HCT116 (cell line): ENCODE results near the gene MAMSTR.

Experiments used
- EZH2 ChIP-seq: fragments of 200-600 bp; sonication (generic); IDR thresholded peaks from 2 replicates; pipeline ENCODE4 v1.6.1; 2017; ENCODE audit warnings: antibody characterized with exemption, mixed run types
- EZH2phosphoT487 ChIP-seq: fragments of 200-600 bp; IDR thresholded peaks from 2 replicates; pipeline ENCODE4 v1.6.1; 2018; ENCODE audit warnings: antibody characterized with exemption, borderline replicate concordance
- JUND ChIP-seq: IDR thresholded peaks from 2 replicates; pipeline ENCODE4 v1.6.1; 2012
- POLR2A ChIP-seq: IDR thresholded peaks from 2 replicates; pipeline ENCODE4 v1.7.0; 2011; ENCODE audit warnings: borderline replicate concordance; ENCODE audit not compliant: insufficient read depth, insufficient read length; ENCODE audit errors: extremely low read depth
- POLR2AphosphoS5 ChIP-seq: IDR thresholded peaks from 2 replicates; pipeline ENCODE4 v1.6.1; 2011; ENCODE audit warnings: mild to moderate bottlenecking, low read depth, low read length, moderate library complexity
- RAD21 ChIP-seq: IDR thresholded peaks from 2 replicates; pipeline ENCODE4 v1.6.1; 2012; ENCODE audit warnings: low read depth, mild to moderate bottlenecking
- SIN3A ChIP-seq: IDR thresholded peaks from 2 replicates; pipeline ENCODE4 v1.6.1; 2012; ENCODE audit warnings: low read depth
- TF ChIP-seq, protein P1 (sequence below), 3 experiments: fragments of 200-600 bp in 1 of 3; sonication (generic) in 1 of 3; IDR thresholded peaks in 2 of 3; conservative IDR thresholded peaks in 1 of 3; 2 replicates each; pipeline ENCODE4 v1.5.1; 2012 to 2017; ENCODE audit warnings: low read depth in 2 of 3, low read length in 2 of 3, antibody characterized with exemption in 1 of 3, borderline replicate concordance in 1 of 3, control low read depth in 1 of 3, mild to moderate bottlenecking in 1 of 3, mixed read lengths in 1 of 3, mixed run types in 1 of 3, moderate library complexity in 1 of 3; ENCODE audit not compliant: insufficient read depth in 1 of 3
- TF ChIP-seq, protein P2 (sequence below): IDR thresholded peaks from 2 replicates; pipeline ENCODE4 v1.6.1; 2012
- TF ChIP-seq, protein P3 (sequence below): IDR thresholded peaks from 2 replicates; pipeline ENCODE4 v1.6.1; 2012

DNA sequence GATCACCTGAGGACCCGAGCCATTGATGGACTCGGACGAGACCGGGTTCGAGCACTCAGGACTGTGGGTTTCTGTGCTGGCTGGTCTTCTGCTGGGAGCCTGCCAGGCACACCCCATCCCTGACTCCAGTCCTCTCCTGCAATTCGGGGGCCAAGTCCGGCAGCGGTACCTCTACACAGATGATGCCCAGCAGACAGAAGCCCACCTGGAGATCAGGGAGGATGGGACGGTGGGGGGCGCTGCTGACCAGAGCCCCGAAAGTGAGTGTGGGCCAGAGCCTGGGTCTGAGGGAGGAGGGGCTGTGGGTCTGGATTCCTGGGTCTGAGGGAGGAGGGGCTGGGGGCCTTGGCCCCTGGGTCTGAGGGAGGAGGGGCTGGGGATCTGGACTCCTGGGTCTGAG lies 36.7 kb upstream of the MAMSTR start:
- TF ChIP-seq, protein P1, sequence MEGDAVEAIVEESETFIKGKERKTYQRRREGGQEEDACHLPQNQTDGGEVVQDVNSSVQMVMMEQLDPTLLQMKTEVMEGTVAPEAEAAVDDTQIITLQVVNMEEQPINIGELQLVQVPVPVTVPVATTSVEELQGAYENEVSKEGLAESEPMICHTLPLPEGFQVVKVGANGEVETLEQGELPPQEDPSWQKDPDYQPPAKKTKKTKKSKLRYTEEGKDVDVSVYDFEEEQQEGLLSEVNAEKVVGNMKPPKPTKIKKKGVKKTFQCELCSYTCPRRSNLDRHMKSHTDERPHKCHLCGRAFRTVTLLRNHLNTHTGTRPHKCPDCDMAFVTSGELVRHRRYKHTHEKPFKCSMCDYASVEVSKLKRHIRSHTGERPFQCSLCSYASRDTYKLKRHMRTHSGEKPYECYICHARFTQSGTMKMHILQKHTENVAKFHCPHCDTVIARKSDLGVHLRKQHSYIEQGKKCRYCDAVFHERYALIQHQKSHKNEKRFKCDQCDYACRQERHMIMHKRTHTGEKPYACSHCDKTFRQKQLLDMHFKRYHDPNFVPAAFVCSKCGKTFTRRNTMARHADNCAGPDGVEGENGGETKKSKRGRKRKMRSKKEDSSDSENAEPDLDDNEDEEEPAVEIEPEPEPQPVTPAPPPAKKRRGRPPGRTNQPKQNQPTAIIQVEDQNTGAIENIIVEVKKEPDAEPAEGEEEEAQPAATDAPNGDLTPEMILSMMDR (IDR thresholded peaks at IDR 0.05 in 2 of 3, conservative IDR thresholded peaks at IDR 0.05 in 1 of 3; ENCODE audit: borderline replicate concordance in 1 of 3, insufficient read depth in 1 of 3, low read depth in 2 of 3, low read length in 2 of 3): no peak
- TF ChIP-seq RAD21: no peak
- TF ChIP-seq JUND: no peak
- no peak for TF ChIP-seq EZH2phosphoT487
- no peak for TF ChIP-seq SIN3A
- TF ChIP-seq EZH2: no peak
- TF ChIP-seq POLR2A: no peak
- no peak for TF ChIP-seq POLR2AphosphoS5
- TF ChIP-seq, protein P2, sequence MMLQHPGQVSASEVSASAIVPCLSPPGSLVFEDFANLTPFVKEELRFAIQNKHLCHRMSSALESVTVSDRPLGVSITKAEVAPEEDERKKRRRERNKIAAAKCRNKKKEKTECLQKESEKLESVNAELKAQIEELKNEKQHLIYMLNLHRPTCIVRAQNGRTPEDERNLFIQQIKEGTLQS: no peak
- TF ChIP-seq, protein P3, sequence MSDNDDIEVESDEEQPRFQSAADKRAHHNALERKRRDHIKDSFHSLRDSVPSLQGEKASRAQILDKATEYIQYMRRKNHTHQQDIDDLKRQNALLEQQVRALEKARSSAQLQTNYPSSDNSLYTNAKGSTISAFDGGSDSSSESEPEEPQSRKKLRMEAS: no peak
